ENCODE results near the gene CCNY. TPM values are rescaled to one million over a fixed set of nuclear protein-coding genes. Genes with fewer than 3 reads are reported as not detected.

The CCNY gene
- polyA plus RNA-seq, 1 donor, result 55.2 TPM

GRCh38 chr10:35497909-35498308 is 161.6 kb downstream of the CCNY start:
- no CpG with 5 or more reads among the region's 3 CpGs for WGBS (ENCODE audit: insufficient coverage, low lambda C conversion rate)
- H3K4me1 ChIP-seq (ENCODE audit: control insufficient read depth, insufficient read depth, low read length), result peaks cover 24% of the 10 kb centered on the region
- H3K4me3 ChIP-seq (ENCODE audit: low read length), result no peak overlapping the region
- DNase-seq, result peak; percentile 61 to 79
- no peaks in the 10 kb centered on the region for H3K9me3 ChIP-seq (ENCODE audit: control insufficient read depth, low read depth, low read length)
- H3K36me3 ChIP-seq (ENCODE audit: control insufficient read depth, insufficient read depth, low read length), result no peaks in the 10 kb centered on the region
- H3K27me3 ChIP-seq (ENCODE audit: control insufficient read depth, insufficient read depth, low read length), result no peaks in the 10 kb centered on the region
- peak overlapping the region; percentile 9 for H3K27ac ChIP-seq (ENCODE audit: low read length)

DNA sequence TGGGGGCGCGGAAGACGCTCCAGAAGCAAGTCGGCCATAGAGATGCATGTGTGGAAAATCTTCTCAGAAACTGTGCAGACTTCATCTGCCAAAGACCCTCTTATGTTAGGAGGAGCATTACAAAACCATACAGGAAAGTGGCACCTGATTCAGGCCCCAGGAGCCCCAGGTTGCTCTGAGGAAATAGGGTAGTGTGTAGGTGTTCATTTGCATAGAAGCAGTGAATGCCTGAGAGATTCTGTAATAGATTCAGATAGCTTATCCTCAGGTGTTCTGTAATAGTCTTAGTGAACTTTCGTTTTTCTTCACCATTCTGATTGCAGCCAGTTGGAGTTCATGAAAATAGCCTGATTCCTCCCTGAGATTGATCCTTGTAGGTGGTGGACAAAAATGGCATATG is 162.4 kb downstream of the CCNY start:
- H3K4me1 ChIP-seq (ENCODE audit: control insufficient read depth, insufficient read depth, low read length), result peaks cover 31% of the 10 kb centered on the region
- peak; percentile 39 to 61 for DNase-seq
- no peak overlapping the region for H3K4me3 ChIP-seq (ENCODE audit: low read length)
- no peaks in the 10 kb centered on the region for H3K36me3 ChIP-seq (ENCODE audit: control insufficient read depth, insufficient read depth, low read length)
- no peak overlapping the region for H3K27ac ChIP-seq (ENCODE audit: low read length)
- no peaks in the 10 kb centered on the region for H3K9me3 ChIP-seq (ENCODE audit: control insufficient read depth, low read depth, low read length)
- H3K27me3 ChIP-seq (ENCODE audit: control insufficient read depth, insufficient read depth, low read length), result no peaks in the 10 kb centered on the region
- no CpG with 5 or more reads among the region's 5 CpGs for WGBS (ENCODE audit: insufficient coverage, low lambda C conversion rate)

GRCh38 chr10:35501923-35502322 is 165.6 kb downstream of the CCNY start:
- DNase-seq, result no peak
- 100% methylated on average over 1 of the region's 2 CpGs for WGBS (ENCODE audit: insufficient coverage, low lambda C conversion rate)

DNA sequence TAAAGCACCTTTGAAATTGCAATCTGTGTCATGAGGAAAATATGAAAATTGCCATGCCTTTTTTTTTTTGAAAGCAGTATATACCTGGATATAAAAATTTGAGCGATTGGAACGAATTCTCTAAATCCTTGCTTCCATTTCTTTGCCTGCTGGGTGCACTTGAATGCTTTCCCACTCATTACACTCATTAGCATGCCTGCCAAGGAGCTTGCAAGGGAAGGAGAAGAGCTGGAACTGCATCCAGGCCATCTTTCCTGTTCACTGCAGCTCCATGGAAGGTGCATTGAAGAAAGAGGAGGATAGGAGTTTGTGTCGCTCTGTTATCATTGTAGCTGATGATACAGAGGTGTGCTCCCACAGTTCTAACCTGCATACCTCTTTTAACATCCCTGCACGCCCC is 166.4 kb downstream of the CCNY start:
- no CpG with 5 or more reads among the region's 4 CpGs for WGBS (ENCODE audit: insufficient coverage, low lambda C conversion rate)
- Histone ChIP-seq H3K27ac (ENCODE audit: low read length) (no peak overlapping the region), H3K36me3 (ENCODE audit: control insufficient read depth, insufficient read depth, low read length) (no peaks in the 10 kb centered on the region), H3K27me3 (ENCODE audit: control insufficient read depth, insufficient read depth, low read length) (no peaks in the 10 kb centered on the region), H3K9me3 (ENCODE audit: control insufficient read depth, low read depth, low read length) (no peaks in the 10 kb centered on the region), H3K4me1 (ENCODE audit: control insufficient read depth, insufficient read depth, low read length) (peaks cover 44% of the 10 kb centered on the region), H3K4me3 (ENCODE audit: low read length) (no peak overlapping the region)
- no peak for DNase-seq

More at GRCh38 chr10:35501923-35502322, 165.6 kb downstream of the CCNY start:
- no peak overlapping the region for H3K4me3 ChIP-seq (ENCODE audit: low read length)
- H3K9me3 ChIP-seq (ENCODE audit: control insufficient read depth, low read depth, low read length), result no peaks in the 10 kb centered on the region
- H3K36me3 ChIP-seq (ENCODE audit: control insufficient read depth, insufficient read depth, low read length), result no peaks in the 10 kb centered on the region
- no peak overlapping the region for H3K27ac ChIP-seq (ENCODE audit: low read length)
- peaks cover 49% of the 10 kb centered on the region for H3K4me1 ChIP-seq (ENCODE audit: control insufficient read depth, insufficient read depth, low read length)
- no peaks in the 10 kb centered on the region for H3K27me3 ChIP-seq (ENCODE audit: control insufficient read depth, insufficient read depth, low read length)

DNA sequence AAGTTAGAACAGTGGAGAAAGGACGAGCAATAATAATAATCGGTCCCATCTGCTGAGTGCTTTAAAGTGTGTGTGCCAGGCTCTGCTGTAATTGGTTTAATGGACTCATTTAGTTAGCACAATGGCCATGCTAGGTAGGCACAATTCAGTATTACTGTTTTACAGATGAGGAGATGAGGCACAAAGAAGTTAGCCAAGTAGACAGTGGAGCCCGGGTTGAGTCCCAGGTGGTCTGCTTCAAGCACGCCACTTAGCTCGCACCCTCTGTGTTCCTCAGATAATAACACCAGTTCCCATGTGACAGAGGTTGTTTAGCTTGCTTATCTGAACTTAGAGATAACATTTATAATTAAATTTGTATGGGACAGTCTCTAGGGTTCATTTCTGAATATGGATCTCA is 167.3 kb downstream of the CCNY start:
- Histone ChIP-seq H3K4me3 (ENCODE audit: low read length) (no peak overlapping the region), H3K27ac (ENCODE audit: low read length) (peak overlapping the region; percentile 8), H3K36me3 (ENCODE audit: control insufficient read depth, insufficient read depth, low read length) (no peaks in the 10 kb centered on the region), H3K9me3 (ENCODE audit: control insufficient read depth, low read depth, low read length) (no peaks in the 10 kb centered on the region), H3K27me3 (ENCODE audit: control insufficient read depth, insufficient read depth, low read length) (no peaks in the 10 kb centered on the region), H3K4me1 (ENCODE audit: control insufficient read depth, insufficient read depth, low read length) (peaks cover 35% of the 10 kb centered on the region)
- DNase-seq, result peak in 1 of 2 donors; percentile 46
- whole genome bisulfite sequencing (ENCODE audit: insufficient coverage, low lambda C conversion rate), result 73% methylated on average over 2 of the region's 5 CpGs

- peak in 1 of 2 donors; percentile 50 for DNase-seq
- no peaks in the 10 kb centered on the region for H3K36me3 ChIP-seq (ENCODE audit: control insufficient read depth, insufficient read depth, low read length)
- H3K9me3 ChIP-seq (ENCODE audit: control insufficient read depth, low read depth, low read length), result no peaks in the 10 kb centered on the region
- no peaks in the 10 kb centered on the region for H3K27me3 ChIP-seq (ENCODE audit: control insufficient read depth, insufficient read depth, low read length)
- WGBS (ENCODE audit: insufficient coverage, low lambda C conversion rate), result no CpG with 5 or more reads among the region's 1 CpG
- H3K27ac ChIP-seq (ENCODE audit: low read length), result peak overlapping the region; percentile 8
- peaks cover 33% of the 10 kb centered on the region for H3K4me1 ChIP-seq (ENCODE audit: control insufficient read depth, insufficient read depth, low read length)
- no peak overlapping the region for H3K4me3 ChIP-seq (ENCODE audit: low read length)
Measured at GRCh38 chr10:35504132-35504531, 167.8 kb downstream of the CCNY start.

GRCh38 chr10:35505241-35505873 is 169.0 kb downstream of the CCNY start:
- WGBS (ENCODE audit: insufficient coverage, low lambda C conversion rate), result 40% methylated on average over 1 of the region's 3 CpGs
- DNase-seq, result peak; percentile 53 to 86
- peak overlapping the region; percentile 32 for H3K27ac ChIP-seq (ENCODE audit: low read length)

DNA sequence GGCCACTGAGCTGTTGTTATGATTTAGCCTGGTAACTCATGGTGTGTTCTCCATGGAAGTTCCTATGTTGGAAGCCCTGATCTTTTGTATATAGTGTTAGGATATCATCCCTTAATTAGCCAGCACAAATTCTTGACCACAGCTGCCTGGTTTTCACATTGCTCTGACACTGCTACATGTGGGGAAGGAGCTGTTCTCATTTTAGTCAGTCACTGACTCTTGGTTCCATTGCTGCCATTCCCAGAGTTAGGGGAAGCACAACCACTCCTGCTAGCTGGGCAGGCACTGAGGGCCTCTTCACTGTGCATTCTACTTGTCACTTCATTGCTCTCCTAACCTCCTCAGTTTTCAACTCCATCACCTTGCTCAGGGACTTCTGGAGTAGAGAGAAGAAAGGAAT is 170.4 kb downstream of the CCNY start:
- Histone ChIP-seq H3K27me3 (ENCODE audit: control insufficient read depth, insufficient read depth, low read length) (no peaks in the 10 kb centered on the region), H3K4me3 (ENCODE audit: low read length) (no peak overlapping the region), H3K4me1 (ENCODE audit: control insufficient read depth, insufficient read depth, low read length) (peaks cover 33% of the 10 kb centered on the region), H3K9me3 (ENCODE audit: control insufficient read depth, low read depth, low read length) (no peaks in the 10 kb centered on the region), H3K36me3 (ENCODE audit: control insufficient read depth, insufficient read depth, low read length) (peaks cover 7% of the 10 kb centered on the region), H3K27ac (ENCODE audit: low read length) (no peak overlapping the region)
- DNase-seq, result no peak

More at GRCh38 chr10:35505241-35505873, 169.0 kb downstream of the CCNY start:
- no peak overlapping the region for H3K4me3 ChIP-seq (ENCODE audit: low read length)
- no peaks in the 10 kb centered on the region for H3K27me3 ChIP-seq (ENCODE audit: control insufficient read depth, insufficient read depth, low read length)
- H3K36me3 ChIP-seq (ENCODE audit: control insufficient read depth, insufficient read depth, low read length), result no peaks in the 10 kb centered on the region
- H3K4me1 ChIP-seq (ENCODE audit: control insufficient read depth, insufficient read depth, low read length), result peaks cover 33% of the 10 kb centered on the region
- H3K9me3 ChIP-seq (ENCODE audit: control insufficient read depth, low read depth, low read length), result no peaks in the 10 kb centered on the region

GRCh38 chr10:35507519-35508109 is 171.3 kb downstream of the CCNY start:
- 33% methylated on average over 1 of the region's 8 CpGs for WGBS (ENCODE audit: insufficient coverage, low lambda C conversion rate)
- H3K27me3 ChIP-seq (ENCODE audit: control insufficient read depth, insufficient read depth, low read length), result no peaks in the 10 kb centered on the region
- no peak for DNase-seq

GRCh38 chr10:35508647-35509046 is 172.3 kb downstream of the CCNY start:
- DNase-seq, result no peak

More at GRCh38 chr10:35507519-35508109, 171.3 kb downstream of the CCNY start:
- H3K27ac ChIP-seq (ENCODE audit: low read length), result no peak overlapping the region
- H3K36me3 ChIP-seq (ENCODE audit: control insufficient read depth, insufficient read depth, low read length), result peaks cover 7% of the 10 kb centered on the region
- H3K4me3 ChIP-seq (ENCODE audit: low read length), result no peak overlapping the region
- H3K4me1 ChIP-seq (ENCODE audit: control insufficient read depth, insufficient read depth, low read length), result peaks cover 33% of the 10 kb centered on the region
- no peaks in the 10 kb centered on the region for H3K9me3 ChIP-seq (ENCODE audit: control insufficient read depth, low read depth, low read length)

GRCh38 chr10:35510891-35511290 is 174.6 kb downstream of the CCNY start:
- no peak overlapping the region for H3K27ac ChIP-seq (ENCODE audit: low read length)
- no peaks in the 10 kb centered on the region for H3K9me3 ChIP-seq (ENCODE audit: control insufficient read depth, low read depth, low read length)
- H3K36me3 ChIP-seq (ENCODE audit: control insufficient read depth, insufficient read depth, low read length), result peaks cover 7% of the 10 kb centered on the region
- no peak for DNase-seq
- WGBS (ENCODE audit: insufficient coverage, low lambda C conversion rate), result no CpG with 5 or more reads among the region's 8 CpGs
- no peaks in the 10 kb centered on the region for H3K27me3 ChIP-seq (ENCODE audit: control insufficient read depth, insufficient read depth, low read length)
- H3K4me1 ChIP-seq (ENCODE audit: control insufficient read depth, insufficient read depth, low read length), result peaks cover 10% of the 10 kb centered on the region
- H3K4me3 ChIP-seq (ENCODE audit: low read length), result no peak overlapping the region

More at GRCh38 chr10:35508647-35509046, 172.3 kb downstream of the CCNY start:
- Histone ChIP-seq H3K27ac (ENCODE audit: low read length) (no peak overlapping the region), H3K4me1 (ENCODE audit: control insufficient read depth, insufficient read depth, low read length) (peaks cover 24% of the 10 kb centered on the region), H3K27me3 (ENCODE audit: control insufficient read depth, insufficient read depth, low read length) (no peaks in the 10 kb centered on the region), H3K4me3 (ENCODE audit: low read length) (no peak overlapping the region), H3K9me3 (ENCODE audit: control insufficient read depth, low read depth, low read length) (no peaks in the 10 kb centered on the region), H3K36me3 (ENCODE audit: control insufficient read depth, insufficient read depth, low read length) (peaks cover 7% of the 10 kb centered on the region)
- WGBS (ENCODE audit: insufficient coverage, low lambda C conversion rate), result 88% methylated on average over 1 of the region's 1 CpG
